Endodermal cell (in vitro differentiated cells): ENCODE data around the gene KLF7. TPM values are rescaled to one million over a fixed set of nuclear protein-coding genes. Genes with fewer than 3 reads are reported as not detected.

ENCODE experiments used
- DNase-seq: peaks from one replicate; pipeline ENCODE4 v3.0.0-alpha.2; 2017
- H3K27ac ChIP-seq: 2 replicates; pipeline ENCODE4 v1.5.1; 2013; ENCODE audit warnings: mild to moderate bottlenecking, low read depth, low read length, moderate library complexity
- H3K27me3 ChIP-seq: 2 replicates; pipeline ENCODE4 v1.6.1; 2013; ENCODE audit warnings: mild to moderate bottlenecking, low read length, moderate library complexity; ENCODE audit not compliant: insufficient read depth, control insufficient read depth, poor library complexity, severe bottlenecking
- H3K36me3 ChIP-seq: 2 replicates; pipeline ENCODE4 v1.7.0; 2013; ENCODE audit warnings: mild to moderate bottlenecking, low read length, moderate library complexity; ENCODE audit not compliant: control insufficient read depth, insufficient read depth
- H3K4me1 ChIP-seq: one replicate; pipeline ENCODE4 v1.7.0; 2013; ENCODE audit warnings: low read length; ENCODE audit not compliant: control insufficient read depth, insufficient read depth
- H3K4me3 ChIP-seq: 2 replicates; pipeline ENCODE4 v1.5.1; 2013; ENCODE audit warnings: mild to moderate bottlenecking, low read length, moderate library complexity
- H3K9ac ChIP-seq: 2 replicates; pipeline ENCODE4 v1.6.1; 2013; ENCODE audit warnings: mild to moderate bottlenecking, low read length, moderate library complexity; ENCODE audit not compliant: poor library complexity, severe bottlenecking; ENCODE audit errors: extremely low read depth
- H3K9me3 ChIP-seq: 2 replicates; pipeline ENCODE4 v1.6.1; 2013; ENCODE audit warnings: mild to moderate bottlenecking, low read length, moderate library complexity; ENCODE audit not compliant: control insufficient read depth
- H3K27ac Mint-ChIP-seq: 2 replicates; pipeline ENCODE4 v1.8.0; 2020; ENCODE audit warnings: mixed read lengths
- H3K27me3 Mint-ChIP-seq: 2 replicates; pipeline ENCODE4 v1.8.0; 2021; ENCODE audit warnings: mild to moderate bottlenecking, mixed read lengths; ENCODE audit not compliant: insufficient read depth
- H3K36me3 Mint-ChIP-seq: 2 replicates; pipeline ENCODE4 v1.8.0; 2020; ENCODE audit warnings: low read depth, mixed read lengths
- H3K4me1 Mint-ChIP-seq: 2 replicates; pipeline ENCODE4 v1.8.0; 2020; ENCODE audit warnings: mixed read lengths
- H3K4me3 Mint-ChIP-seq: 2 replicates; pipeline ENCODE4 v1.8.0; 2020; ENCODE audit warnings: mild to moderate bottlenecking, moderate library complexity, mixed read lengths
- H3K9me3 Mint-ChIP-seq: 2 replicates; pipeline ENCODE4 v1.8.0; 2020; ENCODE audit warnings: mild to moderate bottlenecking, mixed read lengths
- CTCF ChIP-seq: fragments of 200-600 bp; sonication (generic); conservative IDR thresholded peaks from 2 replicates; pipeline ENCODE4 v1.5.0; 2021; ENCODE audit warnings: antibody characterized with exemption, mild to moderate bottlenecking
- WGBS, 2 experiments: methylation state at CpG; one replicate each; pipeline versions ENCODE4 v1.1.5 to v1.1.7; 2013; ENCODE audit warnings: missing lambda C conversion rate in 2 of 2, mixed read lengths in 1 of 2; ENCODE audit not compliant: insufficient coverage in 1 of 2, insufficient read length in 1 of 2; 5-methylcytosine and 5-hydroxymethylcytosine counted together
- total RNA-seq, 2 donors: library from RNA; stranded (reverse); fragmentation: NEBNext Ultra II Directional in 1 of 2; extraction: Animal tissue kit (Norgen Biotek cat#: 25700) in 1 of 2; gene quantifications; 2 replicates in 1 of 2; 3 replicates in 1 of 2; pipeline ENCODE4 v1.2.1, GENCODE V29; 2021

KLF7 gene
- total RNA-seq, 2 donors from 2014 or later, result 27.4 to 27.8 TPM

GRCh38 chr2:207087046-207087902 lies 78.5 kb downstream of the KLF7 start:
- H3K27ac Mint-ChIP-seq, result no peak overlapping the region
- no peak for TF ChIP-seq CTCF
- Histone ChIP-seq H3K36me3 (peaks cover 59% of the 10 kb centered on the region), H3K9ac (no peak overlapping the region), H3K27ac (no peak overlapping the region), H3K4me1 (peaks cover 16% of the 10 kb centered on the region), H3K9me3 (no peaks in the 10 kb centered on the region), H3K4me3 (no peak overlapping the region), H3K27me3 (no peaks in the 10 kb centered on the region)
- H3K9me3 Mint-ChIP-seq, result no peaks in the 10 kb centered on the region
- H3K36me3 Mint-ChIP-seq, result peaks cover 28% of the 10 kb centered on the region
- DNase-seq, result no peak
- H3K27me3 Mint-ChIP-seq, result no peaks in the 10 kb centered on the region
- peaks cover 62% of the 10 kb centered on the region for H3K4me1 Mint-ChIP-seq
- WGBS, 2 experiments, result 73 to 84% methylated on average over 2 to 6 of the region's 7 CpGs
- H3K4me3 Mint-ChIP-seq, result no peak overlapping the region

GRCh38 chr2:207086136-207086535 lies 79.6 kb downstream of the KLF7 start:
- no peaks in the 10 kb centered on the region for H3K27me3 Mint-ChIP-seq
- Histone ChIP-seq H3K9ac (no peak overlapping the region), H3K27me3 (no peaks in the 10 kb centered on the region), H3K4me3 (no peak overlapping the region), H3K36me3 (peaks cover 66% of the 10 kb centered on the region), H3K4me1 (peaks cover 12% of the 10 kb centered on the region), H3K9me3 (no peaks in the 10 kb centered on the region), H3K27ac (no peak overlapping the region)
- no peak for DNase-seq
- H3K9me3 Mint-ChIP-seq, result no peaks in the 10 kb centered on the region
- WGBS, 2 experiments, result 84 to 92% methylated on average over 5 to 8 of the region's 8 CpGs
- H3K36me3 Mint-ChIP-seq, result peaks cover 38% of the 10 kb centered on the region
- no peak for TF ChIP-seq CTCF
- no peak overlapping the region for H3K4me3 Mint-ChIP-seq
- peaks cover 53% of the 10 kb centered on the region for H3K4me1 Mint-ChIP-seq
- no peak overlapping the region for H3K27ac Mint-ChIP-seq

- Mint-ChIP-seq H3K4me3 (no peak overlapping the region), H3K4me1 (peaks cover 43% of the 10 kb centered on the region), H3K9me3 (no peaks in the 10 kb centered on the region), H3K36me3 (peaks cover 48% of the 10 kb centered on the region), H3K27ac (no peak overlapping the region), H3K27me3 (no peaks in the 10 kb centered on the region)
- 85 to 94% methylated on average over 4 to 5 of the region's 5 CpGs for WGBS, 2 experiments
- Histone ChIP-seq H3K9me3 (no peaks in the 10 kb centered on the region), H3K27ac (no peak overlapping the region), H3K36me3 (peaks cover 76% of the 10 kb centered on the region), H3K9ac (no peak overlapping the region), H3K27me3 (no peaks in the 10 kb centered on the region), H3K4me3 (no peak overlapping the region), H3K4me1 (peaks cover 6% of the 10 kb centered on the region)
- TF ChIP-seq CTCF, result no peak
- DNase-seq, result no peak
Measured at GRCh38 chr2:207085110-207085509, 80.6 kb downstream of the KLF7 start.
